K562 (cell line): Measurements from ENCODE around the gene PAPSS2. TPM values are rescaled to one million over a fixed set of nuclear protein-coding genes. Genes with fewer than 3 reads are reported as not detected.
A peak's percentile ranks its signal among the peaks of the same experiment; 100 is the strongest.

Experiments
- ARHGAP35 ChIP-seq: fragments of 450-650 bp; IDR thresholded peaks from 2 replicates; pipeline ENCODE4 v1.6.1; 2018; ENCODE audit not compliant: partially characterized antibody
- FOSL1 ChIP-seq: fragments of 200-800 bp; sonication (Bioruptor generic); conservative IDR thresholded peaks from 2 replicates; pipeline ENCODE4 v1.6.1; 2016; ENCODE audit warnings: missing genetic modification characterization, missing compliant biosample characterization
- KAT2B ChIP-seq: IDR thresholded peaks from one replicate; pipeline ENCODE4 v1.6.1; 2012; ENCODE audit warnings: low read depth, mild to moderate bottlenecking, control low read depth, inconsistent platforms, low read length, moderate library complexity
- MEIS2 ChIP-seq: fragments of 450-650 bp; IDR thresholded peaks from 2 replicates; pipeline ENCODE4 v1.6.1; 2014; ENCODE audit warnings: mild to moderate bottlenecking; ENCODE audit not compliant: partially characterized antibody
- PTBP1 ChIP-seq: fragments of 200-400 bp; formaldehyde crosslinking; IDR thresholded peaks from 2 replicates; pipeline ENCODE4 v1.6.1; 2017; ENCODE audit warnings: low read depth, low read length
- SMAD3 ChIP-seq: fragments of 450-650 bp; formaldehyde crosslinking; conservative IDR thresholded peaks from 2 replicates; pipeline ENCODE4 v1.4.0; 2020; ENCODE audit warnings: mild to moderate bottlenecking
- SRF ChIP-seq, 2 experiments: fragments of 250-450, 450-650 bp in 1 of 2; sonication (Bioruptor Pico) in 1 of 2; sonication (generic) in 1 of 2; formaldehyde crosslinking; IDR thresholded peaks; 2 replicates each; pipeline versions ENCODE4 v1.5.0 to v1.5.1; 2020 to 2022; ENCODE audit warnings: mild to moderate bottlenecking in 1 of 2, missing genetic modification reagents in 1 of 2
- ZFP30 ChIP-seq: fragments of 250-450 bp; sonication (Bioruptor Pico); IDR thresholded peaks from 2 replicates; pipeline ENCODE4 v1.8.0; 2022; ENCODE audit warnings: moderate library complexity, mild to moderate bottlenecking, inconsistent platforms, borderline replicate concordance
- ZNF274 ChIP-seq: IDR thresholded peaks from 2 replicates; pipeline ENCODE4 v1.6.1; 2011; ENCODE audit warnings: low read depth, mild to moderate bottlenecking, low read length, moderate library complexity, borderline replicate concordance
- ZNF316 ChIP-seq: fragments of 450-650 bp; IDR thresholded peaks from 2 replicates; pipeline ENCODE4 v1.6.1; 2016
- polyA plus RNA-seq, 8 experiments: library from polyadenylated mRNA; depleted of rRNA in 4 of 8; stranded (reverse) in 5 of 8; unstranded in 3 of 8; fragments of >200 nt; fragmentation: Nextera tagmentation in 2 of 8; fragmentation: Illumina TruSeq in 1 of 8; extraction: Ambion mirVana in 2 of 8; extraction: Trizol in 1 of 8; gene quantifications; 2 replicates each; pipeline versions ENCODE4 v1.2.1 to v1.2.3, GENCODE V29; 2011 to 2014; ENCODE audit warnings: inconsistent platforms in 1 of 8, missing spikeins in 1 of 8
- total RNA-seq, 7 experiments: library from RNA; depleted of rRNA in 6 of 7; stranded (reverse); fragments of >200 nt in 6 of 7; fragmentation: Illumina TruSeq in 2 of 7; extraction: Trizol in 2 of 7; gene quantifications; 2 replicates each; pipeline versions ENCODE4 v1.2.1 to v1.2.3, GENCODE V29; 2011 to 2021; ENCODE audit warnings: low replicate concordance in 1 of 7
- TF ChIP-seq, protein P1 (sequence below), 2 experiments: fragments of 450-650 bp; formaldehyde crosslinking in 1 of 2; IDR thresholded peaks; 2 replicates each; pipeline versions ENCODE4 v1.4.0 to v1.6.1; 2014 to 2020; ENCODE audit warnings: mild to moderate bottlenecking in 2 of 2, borderline replicate concordance in 1 of 2, low read depth in 1 of 2
- TF ChIP-seq, protein P2 (sequence below), 3 experiments: fragments of 200-800 bp in 1 of 3; sonication (Bioruptor generic) in 1 of 3; sonication (generic) in 1 of 3; formaldehyde crosslinking in 1 of 3; IDR thresholded peaks; 2 replicates each; pipeline versions ENCODE4 v1.6.1 to v1.8.0; 2016 to 2022; ENCODE audit warnings: mild to moderate bottlenecking in 2 of 3, missing compliant biosample characterization in 2 of 3, missing genetic modification characterization in 2 of 3, missing genetic modification reagents in 1 of 3
- TF ChIP-seq, protein P3 (sequence below), 2 experiments: IDR thresholded peaks in 1 of 2; conservative IDR thresholded peaks in 1 of 2; 2 replicates each; pipeline ENCODE4 v1.6.1; 2016; ENCODE audit warnings: low read depth in 2 of 2, mild to moderate bottlenecking in 1 of 2, missing compliant biosample characterization in 1 of 2, missing genetic modification characterization in 1 of 2, moderate library complexity in 1 of 2

PAPSS2 gene
- total and polyA plus RNA-seq, 9 of the 15 experiments (the other 6 are each of a cell fraction or from before 2014, with no cell fraction given) = 0.01 to 0.29 TPM; not detected in 7

DNA sequence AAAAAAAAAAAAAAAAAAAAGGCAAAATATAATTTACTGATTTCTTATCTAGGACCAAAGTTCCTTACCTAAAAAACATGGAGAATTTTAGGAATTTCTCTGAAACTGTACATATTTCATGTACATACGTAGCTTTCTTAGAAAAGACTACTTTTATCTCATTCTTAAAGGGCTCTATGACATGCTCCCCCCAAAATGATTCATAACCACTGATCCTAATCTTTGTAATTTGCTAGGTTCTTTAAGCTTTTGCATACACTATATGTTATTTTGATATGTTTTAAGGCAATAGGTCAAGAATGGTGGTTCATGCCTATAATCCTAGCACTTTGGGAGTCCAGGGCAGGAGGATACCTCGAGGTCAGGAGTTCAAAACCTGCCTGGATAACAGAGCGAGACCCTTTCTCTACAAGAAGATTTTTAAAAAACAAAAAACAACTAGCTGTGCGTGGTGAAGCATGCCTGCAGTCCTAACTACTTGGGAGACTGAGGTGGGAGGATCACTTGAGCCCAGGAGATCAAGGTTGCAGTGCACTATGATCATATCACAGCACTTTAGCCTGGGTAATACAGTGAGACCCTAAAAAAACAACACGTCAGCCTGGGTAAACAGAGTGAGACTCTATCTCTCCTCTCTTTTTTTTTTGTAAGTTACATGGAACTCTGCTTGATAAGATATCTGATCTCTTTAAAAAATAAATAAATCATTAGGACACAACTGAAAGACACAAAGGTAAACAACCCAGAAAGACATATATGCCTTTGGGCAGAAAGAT, 103.6 kb downstream of the PAPSS2 start (continued):
- TF ChIP-seq, protein P1, sequence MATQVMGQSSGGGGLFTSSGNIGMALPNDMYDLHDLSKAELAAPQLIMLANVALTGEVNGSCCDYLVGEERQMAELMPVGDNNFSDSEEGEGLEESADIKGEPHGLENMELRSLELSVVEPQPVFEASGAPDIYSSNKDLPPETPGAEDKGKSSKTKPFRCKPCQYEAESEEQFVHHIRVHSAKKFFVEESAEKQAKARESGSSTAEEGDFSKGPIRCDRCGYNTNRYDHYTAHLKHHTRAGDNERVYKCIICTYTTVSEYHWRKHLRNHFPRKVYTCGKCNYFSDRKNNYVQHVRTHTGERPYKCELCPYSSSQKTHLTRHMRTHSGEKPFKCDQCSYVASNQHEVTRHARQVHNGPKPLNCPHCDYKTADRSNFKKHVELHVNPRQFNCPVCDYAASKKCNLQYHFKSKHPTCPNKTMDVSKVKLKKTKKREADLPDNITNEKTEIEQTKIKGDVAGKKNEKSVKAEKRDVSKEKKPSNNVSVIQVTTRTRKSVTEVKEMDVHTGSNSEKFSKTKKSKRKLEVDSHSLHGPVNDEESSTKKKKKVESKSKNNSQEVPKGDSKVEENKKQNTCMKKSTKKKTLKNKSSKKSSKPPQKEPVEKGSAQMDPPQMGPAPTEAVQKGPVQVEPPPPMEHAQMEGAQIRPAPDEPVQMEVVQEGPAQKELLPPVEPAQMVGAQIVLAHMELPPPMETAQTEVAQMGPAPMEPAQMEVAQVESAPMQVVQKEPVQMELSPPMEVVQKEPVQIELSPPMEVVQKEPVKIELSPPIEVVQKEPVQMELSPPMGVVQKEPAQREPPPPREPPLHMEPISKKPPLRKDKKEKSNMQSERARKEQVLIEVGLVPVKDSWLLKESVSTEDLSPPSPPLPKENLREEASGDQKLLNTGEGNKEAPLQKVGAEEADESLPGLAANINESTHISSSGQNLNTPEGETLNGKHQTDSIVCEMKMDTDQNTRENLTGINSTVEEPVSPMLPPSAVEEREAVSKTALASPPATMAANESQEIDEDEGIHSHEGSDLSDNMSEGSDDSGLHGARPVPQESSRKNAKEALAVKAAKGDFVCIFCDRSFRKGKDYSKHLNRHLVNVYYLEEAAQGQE (IDR thresholded peaks at IDR 0.05; ENCODE audit: borderline replicate concordance) = no peak
- TF ChIP-seq, protein P1 (CRISPR knock-in tag; IDR thresholded peaks at IDR 0.05; ENCODE audit: low read depth) = no peak
- no peak for TF ChIP-seq ZFP30 (CRISPR knock-in tag)
- TF ChIP-seq, protein P2, sequence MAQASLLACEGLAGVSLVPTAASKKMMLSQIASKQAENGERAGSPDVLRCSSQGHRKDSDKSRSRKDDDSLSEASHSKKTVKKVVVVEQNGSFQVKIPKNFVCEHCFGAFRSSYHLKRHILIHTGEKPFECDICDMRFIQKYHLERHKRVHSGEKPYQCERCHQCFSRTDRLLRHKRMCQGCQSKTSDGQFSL (CRISPR knock-in tag; IDR thresholded peaks at IDR 0.05) = no peak
- TF ChIP-seq, protein P2 (tag; IDR thresholded peaks at IDR 0.05) = no peak
- TF ChIP-seq PTBP1 = no peak
- no peak for TF ChIP-seq SMAD3 (CRISPR knock-in tag)
- no peak for TF ChIP-seq ARHGAP35
- TF ChIP-seq MEIS2 = peak; percentile 76
- TF ChIP-seq, protein P3, sequence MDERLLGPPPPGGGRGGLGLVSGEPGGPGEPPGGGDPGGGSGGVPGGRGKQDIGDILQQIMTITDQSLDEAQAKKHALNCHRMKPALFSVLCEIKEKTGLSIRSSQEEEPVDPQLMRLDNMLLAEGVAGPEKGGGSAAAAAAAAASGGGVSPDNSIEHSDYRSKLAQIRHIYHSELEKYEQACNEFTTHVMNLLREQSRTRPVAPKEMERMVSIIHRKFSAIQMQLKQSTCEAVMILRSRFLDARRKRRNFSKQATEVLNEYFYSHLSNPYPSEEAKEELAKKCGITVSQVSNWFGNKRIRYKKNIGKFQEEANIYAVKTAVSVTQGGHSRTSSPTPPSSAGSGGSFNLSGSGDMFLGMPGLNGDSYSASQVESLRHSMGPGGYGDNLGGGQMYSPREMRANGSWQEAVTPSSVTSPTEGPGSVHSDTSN (CRISPR knock-in tag; IDR thresholded peaks at IDR 0.05; ENCODE audit: low read depth) = no peak
- TF ChIP-seq, protein P3 (tag; conservative IDR thresholded peaks at IDR 0.05; ENCODE audit: low read depth) = peak; percentile 30; the same call in 1 of the 2 replicates
- peak; percentile 74 for TF ChIP-seq FOSL1 (tag)
- no peak for TF ChIP-seq ZNF274
- no peak for TF ChIP-seq SRF (CRISPR knock-in tag; IDR thresholded peaks at IDR 0.05)
- no peak for TF ChIP-seq ZNF316
- no peak for TF ChIP-seq KAT2B
- TF ChIP-seq, all 486 proteins: peak for 9
